Ovary (tissue), 3 donors: ENCODE measurements around the gene GAMT.

Experiments used
- EP300 ChIP-seq: sonication (generic); formaldehyde crosslinking; IDR thresholded peaks from one replicate; pipeline ENCODE4 v1.6.1; 2017; ENCODE audit warnings: antibody characterized with exemption
- TF ChIP-seq, protein P1 (sequence below), 3 donors: fragments of 450-650 bp in 2 of 3; fragments of 200-600 bp in 1 of 3; IDR thresholded peaks; one replicate each; pipeline versions ENCODE4 v1.5.1 to v1.8.0; 2016 to 2022; ENCODE audit warnings: antibody characterized with exemption in 3 of 3, mild to moderate bottlenecking in 1 of 3
- donor health status: DM: no; HTN: no; CAD: no.

DNA sequence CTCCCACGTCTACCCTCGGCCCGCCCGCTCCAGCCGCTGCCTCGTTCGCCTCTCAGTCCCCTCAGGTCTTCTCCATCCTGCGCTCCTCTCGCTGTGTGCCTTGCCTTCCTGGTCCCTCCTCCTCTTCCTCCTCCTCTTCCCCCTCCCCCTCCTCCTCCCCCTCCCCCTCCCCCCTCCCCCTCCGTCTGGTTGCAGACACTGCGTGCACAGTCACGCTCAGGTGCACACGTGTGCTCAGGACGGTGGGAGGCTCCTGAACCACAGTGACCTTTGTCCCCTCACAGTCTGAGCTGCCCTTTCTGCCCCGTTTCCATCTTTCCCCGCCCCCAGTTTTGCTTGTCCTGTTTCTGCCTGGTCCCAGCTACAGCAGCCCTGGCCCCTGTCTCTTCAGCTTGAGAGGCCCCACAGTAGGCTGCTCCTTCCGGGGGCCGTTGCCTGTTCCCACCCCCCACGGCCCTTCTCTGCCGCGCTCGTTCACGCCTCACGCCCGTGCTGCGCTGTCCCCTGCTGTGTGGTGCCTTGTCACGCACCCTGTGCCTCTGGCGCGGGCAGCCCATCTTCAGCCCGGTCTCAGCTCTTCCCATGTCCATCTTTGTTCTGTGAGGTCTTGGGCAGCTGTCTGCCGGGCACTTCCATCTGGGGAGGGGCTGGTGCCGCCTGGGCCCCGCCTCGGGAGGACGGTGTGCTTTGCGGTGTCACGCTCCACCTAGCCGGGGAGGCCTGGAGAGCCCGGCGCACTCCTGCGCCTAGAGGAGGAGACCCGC lies 23.0 kb upstream of the GAMT start:
- TF ChIP-seq, protein P1, sequence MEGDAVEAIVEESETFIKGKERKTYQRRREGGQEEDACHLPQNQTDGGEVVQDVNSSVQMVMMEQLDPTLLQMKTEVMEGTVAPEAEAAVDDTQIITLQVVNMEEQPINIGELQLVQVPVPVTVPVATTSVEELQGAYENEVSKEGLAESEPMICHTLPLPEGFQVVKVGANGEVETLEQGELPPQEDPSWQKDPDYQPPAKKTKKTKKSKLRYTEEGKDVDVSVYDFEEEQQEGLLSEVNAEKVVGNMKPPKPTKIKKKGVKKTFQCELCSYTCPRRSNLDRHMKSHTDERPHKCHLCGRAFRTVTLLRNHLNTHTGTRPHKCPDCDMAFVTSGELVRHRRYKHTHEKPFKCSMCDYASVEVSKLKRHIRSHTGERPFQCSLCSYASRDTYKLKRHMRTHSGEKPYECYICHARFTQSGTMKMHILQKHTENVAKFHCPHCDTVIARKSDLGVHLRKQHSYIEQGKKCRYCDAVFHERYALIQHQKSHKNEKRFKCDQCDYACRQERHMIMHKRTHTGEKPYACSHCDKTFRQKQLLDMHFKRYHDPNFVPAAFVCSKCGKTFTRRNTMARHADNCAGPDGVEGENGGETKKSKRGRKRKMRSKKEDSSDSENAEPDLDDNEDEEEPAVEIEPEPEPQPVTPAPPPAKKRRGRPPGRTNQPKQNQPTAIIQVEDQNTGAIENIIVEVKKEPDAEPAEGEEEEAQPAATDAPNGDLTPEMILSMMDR (IDR thresholded peaks at IDR 0.05), result no peak
- no peak for TF ChIP-seq EP300
